ENCODE data around the gene FGFRL1.

The FGFRL1 gene

DNA sequence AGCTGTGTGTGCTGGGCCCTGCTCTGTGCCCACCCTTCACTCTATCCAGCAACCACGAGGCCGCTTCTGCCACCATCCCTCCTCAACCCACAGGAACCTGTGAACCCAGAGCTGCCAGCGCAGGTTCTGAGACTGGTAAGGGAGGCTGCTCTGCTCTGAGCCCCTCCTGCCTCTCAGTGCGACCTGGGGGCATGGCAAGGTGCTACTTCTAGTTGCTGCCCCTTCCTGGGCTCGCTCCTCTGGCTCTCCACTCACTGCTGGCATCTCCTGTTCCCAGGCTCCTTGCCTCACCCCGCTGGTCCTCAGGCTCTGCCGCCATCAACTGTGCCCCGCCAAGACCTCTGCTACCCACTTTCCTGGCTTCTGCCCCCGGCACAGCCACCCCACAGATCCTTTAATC, 62.7 kb downstream of the FGFRL1 start:
- Histone ChIP-seq H3K36me3 (ENCODE audit: insufficient read depth) (no peaks in the 10 kb centered on the region), H3K4me1 (ENCODE audit: low read depth, poor library complexity, severe bottlenecking) (no peaks in the 10 kb centered on the region), H3K79me2 (ENCODE audit: insufficient read depth, low read depth) (no peaks in the 10 kb centered on the region), H3K4me3 (IDR thresholded peaks at IDR 0.05; ENCODE audit: insufficient read depth, low read depth, low read length) (no peak overlapping the region), H4K20me1 (ENCODE audit: insufficient read depth) (no peaks in the 10 kb centered on the region), H2AFZ (ENCODE audit: low read depth) (no peak overlapping the region), H3K27ac (no peak overlapping the region), H3K9ac (no peak overlapping the region), H3K27me3 (ENCODE audit: insufficient read depth, low read depth) (no peaks in the 10 kb centered on the region; the same call in 1 of the 2 replicates), H3K4me2 (no peak overlapping the region)
- TF ChIP-seq, protein P1, sequence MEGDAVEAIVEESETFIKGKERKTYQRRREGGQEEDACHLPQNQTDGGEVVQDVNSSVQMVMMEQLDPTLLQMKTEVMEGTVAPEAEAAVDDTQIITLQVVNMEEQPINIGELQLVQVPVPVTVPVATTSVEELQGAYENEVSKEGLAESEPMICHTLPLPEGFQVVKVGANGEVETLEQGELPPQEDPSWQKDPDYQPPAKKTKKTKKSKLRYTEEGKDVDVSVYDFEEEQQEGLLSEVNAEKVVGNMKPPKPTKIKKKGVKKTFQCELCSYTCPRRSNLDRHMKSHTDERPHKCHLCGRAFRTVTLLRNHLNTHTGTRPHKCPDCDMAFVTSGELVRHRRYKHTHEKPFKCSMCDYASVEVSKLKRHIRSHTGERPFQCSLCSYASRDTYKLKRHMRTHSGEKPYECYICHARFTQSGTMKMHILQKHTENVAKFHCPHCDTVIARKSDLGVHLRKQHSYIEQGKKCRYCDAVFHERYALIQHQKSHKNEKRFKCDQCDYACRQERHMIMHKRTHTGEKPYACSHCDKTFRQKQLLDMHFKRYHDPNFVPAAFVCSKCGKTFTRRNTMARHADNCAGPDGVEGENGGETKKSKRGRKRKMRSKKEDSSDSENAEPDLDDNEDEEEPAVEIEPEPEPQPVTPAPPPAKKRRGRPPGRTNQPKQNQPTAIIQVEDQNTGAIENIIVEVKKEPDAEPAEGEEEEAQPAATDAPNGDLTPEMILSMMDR (conservative IDR thresholded peaks at IDR 0.05; ENCODE audit: low read depth, low read length), result no peak

DNA sequence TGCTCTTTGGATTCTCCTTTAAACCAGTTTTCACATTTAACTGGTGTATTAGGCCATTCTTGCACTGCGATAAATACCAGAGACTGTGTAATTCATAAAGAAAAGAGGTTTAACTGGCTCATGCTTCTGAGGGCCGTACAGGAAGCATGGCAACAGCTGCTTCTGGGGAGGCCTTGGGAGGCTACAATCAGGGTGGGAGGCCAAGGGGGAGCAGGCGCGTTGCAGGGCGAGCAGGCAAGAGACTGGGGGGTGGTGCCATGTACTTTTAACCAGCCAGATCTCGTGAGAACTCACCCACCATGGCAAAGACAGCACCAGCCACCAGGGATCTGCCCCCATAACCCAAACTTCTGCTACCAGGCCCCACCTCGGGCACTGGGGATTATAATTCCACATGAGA, 63.8 kb downstream of the FGFRL1 start:
- Histone ChIP-seq H3K4me2 (no peak overlapping the region), H4K20me1 (ENCODE audit: insufficient read depth) (no peaks in the 10 kb centered on the region), H2AFZ (ENCODE audit: low read depth) (no peak overlapping the region), H3K36me3 (ENCODE audit: insufficient read depth) (no peaks in the 10 kb centered on the region), H3K27ac (no peak overlapping the region), H3K79me2 (ENCODE audit: insufficient read depth, low read depth) (no peaks in the 10 kb centered on the region), H3K4me3 (IDR thresholded peaks at IDR 0.05; ENCODE audit: insufficient read depth, low read depth, low read length) (no peak overlapping the region), H3K27me3 (ENCODE audit: insufficient read depth, low read depth) (no peaks in the 10 kb centered on the region; the same call in 1 of the 2 replicates), H3K9ac (no peak overlapping the region), H3K4me1 (ENCODE audit: low read depth, poor library complexity, severe bottlenecking) (no peaks in the 10 kb centered on the region)
- TF ChIP-seq, protein P1 (conservative IDR thresholded peaks at IDR 0.05; ENCODE audit: low read depth, low read length), result no peak

- Histone ChIP-seq H3K79me2 (ENCODE audit: insufficient read depth, low read depth) (no peaks in the 10 kb centered on the region), H3K27ac (no peak overlapping the region), H3K27me3 (ENCODE audit: insufficient read depth, low read depth) (peaks cover 4% of the 10 kb centered on the region; the same call in 1 of the 2 replicates), H3K4me2 (no peak overlapping the region), H4K20me1 (ENCODE audit: insufficient read depth) (no peaks in the 10 kb centered on the region), H3K9ac (no peak overlapping the region), H2AFZ (ENCODE audit: low read depth) (no peak overlapping the region), H3K4me3 (IDR thresholded peaks at IDR 0.05; ENCODE audit: insufficient read depth, low read depth, low read length) (no peak overlapping the region), H3K36me3 (ENCODE audit: insufficient read depth) (no peaks in the 10 kb centered on the region), H3K4me1 (ENCODE audit: low read depth, poor library complexity, severe bottlenecking) (no peaks in the 10 kb centered on the region)
- TF ChIP-seq, protein P1 (conservative IDR thresholded peaks at IDR 0.05; ENCODE audit: low read depth, low read length), result no peak
Measured at GRCh38 chr4:1075809-1076699, 64.6 kb downstream of the FGFRL1 start.
